GM13976 (cell line): ENCODE data around the gene DGKH.
A peak's percentile ranks its signal among the peaks of the same experiment; 100 is the strongest.

Source experiments
- DNase-seq: peaks from one replicate; pipeline ENCODE4 v3.0.0; 2012; ENCODE audit warnings: low spot score
- in situ Hi-C: fragments of 300-500 bp; cut with MboI; formaldehyde crosslinking; loops from one replicate; pipeline ENCODE4 v1.12.0; 2022; ENCODE audit warnings: low sequenced_read_pairs, mixed read lengths, inconsistent platforms; ENCODE audit not compliant: unreplicated experiment
- TF ChIP-seq, protein P1 (sequence below): IDR thresholded peaks from 2 replicates; pipeline ENCODE4 v1.5.1; 2012; ENCODE audit warnings: borderline replicate concordance, mild to moderate bottlenecking; ENCODE audit not compliant: insufficient read depth; ENCODE audit errors: extremely low read depth, missing control alignments, control extremely low read depth

The DGKH gene

GRCh38 chr13:42039946-42040729 lies 8.3 kb upstream of the DGKH start:
- DNase-seq: peak; percentile 97
- in situ Hi-C loops: no loop called here

DNA sequence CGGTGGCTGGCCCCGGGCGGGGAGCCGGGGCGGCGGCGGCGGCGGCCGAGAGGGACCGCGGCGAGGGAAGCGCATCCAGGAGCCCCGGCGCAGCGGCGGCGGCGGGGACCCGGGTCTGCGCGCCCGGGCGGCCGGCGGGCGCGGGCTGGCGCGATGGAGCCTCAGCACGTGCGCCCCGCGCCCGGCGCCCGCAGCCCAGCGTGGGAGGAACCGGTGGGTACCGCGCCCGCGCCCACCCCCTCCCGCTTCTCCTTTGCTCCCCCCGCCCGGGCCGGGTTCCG lies 7.8 kb upstream of the DGKH start:
- TF ChIP-seq, protein P1, sequence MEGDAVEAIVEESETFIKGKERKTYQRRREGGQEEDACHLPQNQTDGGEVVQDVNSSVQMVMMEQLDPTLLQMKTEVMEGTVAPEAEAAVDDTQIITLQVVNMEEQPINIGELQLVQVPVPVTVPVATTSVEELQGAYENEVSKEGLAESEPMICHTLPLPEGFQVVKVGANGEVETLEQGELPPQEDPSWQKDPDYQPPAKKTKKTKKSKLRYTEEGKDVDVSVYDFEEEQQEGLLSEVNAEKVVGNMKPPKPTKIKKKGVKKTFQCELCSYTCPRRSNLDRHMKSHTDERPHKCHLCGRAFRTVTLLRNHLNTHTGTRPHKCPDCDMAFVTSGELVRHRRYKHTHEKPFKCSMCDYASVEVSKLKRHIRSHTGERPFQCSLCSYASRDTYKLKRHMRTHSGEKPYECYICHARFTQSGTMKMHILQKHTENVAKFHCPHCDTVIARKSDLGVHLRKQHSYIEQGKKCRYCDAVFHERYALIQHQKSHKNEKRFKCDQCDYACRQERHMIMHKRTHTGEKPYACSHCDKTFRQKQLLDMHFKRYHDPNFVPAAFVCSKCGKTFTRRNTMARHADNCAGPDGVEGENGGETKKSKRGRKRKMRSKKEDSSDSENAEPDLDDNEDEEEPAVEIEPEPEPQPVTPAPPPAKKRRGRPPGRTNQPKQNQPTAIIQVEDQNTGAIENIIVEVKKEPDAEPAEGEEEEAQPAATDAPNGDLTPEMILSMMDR: no peak
- DNase-seq: no peak
- in situ Hi-C loops: no loop called here

More at GRCh38 chr13:42039946-42040729, 8.3 kb upstream of the DGKH start:
- TF ChIP-seq, protein P1: no peak

DNA sequence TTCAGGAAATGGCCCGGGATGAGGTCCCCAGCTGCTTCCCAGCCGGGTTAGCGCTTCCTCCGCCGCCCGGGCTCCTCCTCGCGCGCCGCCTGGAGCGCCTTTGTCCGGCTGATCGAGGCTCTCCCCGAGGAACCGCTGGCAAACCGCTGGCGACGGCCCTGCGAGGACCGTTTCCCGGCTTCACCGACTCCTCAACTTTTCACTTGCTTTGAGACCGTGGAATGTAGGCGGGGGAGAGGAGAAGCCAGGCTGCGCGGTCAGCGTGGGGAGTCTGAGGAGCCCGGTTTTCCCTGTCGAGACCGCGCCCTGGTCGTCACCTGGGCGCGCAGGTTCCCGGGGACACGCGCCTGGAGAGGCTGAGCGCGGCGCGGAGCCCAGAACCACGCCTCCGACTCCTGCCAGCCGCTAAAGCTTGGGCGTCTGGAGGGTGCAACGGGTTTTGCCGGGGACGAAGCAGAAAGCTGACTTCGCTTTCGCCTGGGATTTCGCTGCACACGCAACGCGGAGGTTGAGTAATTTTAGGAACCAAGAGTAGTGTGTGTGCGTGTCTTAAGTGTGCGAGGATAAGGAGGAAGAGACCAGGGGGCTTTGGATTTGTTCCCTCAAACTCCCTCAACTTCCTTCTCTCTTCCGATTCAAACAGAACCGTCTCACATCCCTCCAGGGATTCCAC lies 7.3 kb upstream of the DGKH start:
- in situ Hi-C loops: no loop called here
- TF ChIP-seq, protein P1: no peak
- DNase-seq: peak; percentile 62

GRCh38 chr13:42041684-42042035 lies 6.8 kb upstream of the DGKH start:
- TF ChIP-seq, protein P1: no peak
- in situ Hi-C loops: no loop called here
- DNase-seq: peak; percentile 71

GRCh38 chr13:42043676-42044075 lies 4.8 kb upstream of the DGKH start:
- in situ Hi-C loops: no loop called here
- DNase-seq: no peak
- TF ChIP-seq, protein P1: no peak

GRCh38 chr13:42046448-42046847 lies 2.0 kb upstream of the DGKH start:
- no peak for DNase-seq
- in situ Hi-C loops: no loop called here
- TF ChIP-seq, protein P1: no peak
